ENCODE data around the gene HLA-DRB1.
"Not testable (repeated sequence)": the region's sequence is repeated elsewhere in the genome, so short reads cannot be mapped to it uniquely, and the experiment has no call there.

The HLA-DRB1 gene

DNA sequence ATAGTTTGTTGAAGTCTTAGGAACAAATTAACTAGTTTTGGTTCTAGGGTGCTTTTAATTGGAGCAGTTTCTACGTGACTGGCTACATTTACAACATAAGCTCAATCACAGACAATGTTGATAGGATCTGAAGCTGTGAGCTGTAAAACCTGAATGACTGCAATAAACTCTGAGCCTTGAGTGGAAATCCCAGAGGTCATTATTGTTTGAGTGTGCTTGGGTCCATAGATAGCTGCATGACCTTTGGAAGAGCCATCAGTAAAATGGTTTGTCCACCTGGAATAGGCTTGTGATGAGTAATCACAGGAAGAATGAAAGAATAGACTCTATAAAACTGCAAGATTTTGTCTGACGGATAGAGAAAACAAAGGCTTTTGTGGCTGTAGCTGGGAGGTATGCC is 26.7 kb downstream of the HLA-DRB1 start:
- no peak for FAIRE-seq
- DNase-seq (ENCODE audit: low spot score), result no peak

DNA sequence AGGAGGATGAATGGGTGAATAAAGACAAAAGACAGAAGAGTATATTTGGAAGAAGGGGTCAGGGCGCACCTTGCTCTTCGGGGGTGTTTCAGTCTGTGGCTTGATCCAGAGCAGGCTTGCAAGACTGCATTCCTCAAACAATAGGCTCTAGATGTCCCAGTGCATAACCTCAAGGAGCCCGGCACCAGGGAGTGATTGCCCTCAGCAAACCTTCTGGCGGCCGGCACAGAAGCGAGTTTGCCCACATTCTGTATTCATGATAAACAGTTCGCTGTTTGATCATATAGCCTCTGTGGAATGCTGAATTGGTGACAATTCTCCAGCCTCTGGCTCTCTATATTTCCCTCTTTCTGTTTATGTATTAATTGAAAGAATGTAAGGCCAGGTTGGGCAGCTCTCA is 29.9 kb downstream of the HLA-DRB1 start:
- DNase-seq (ENCODE audit: low spot score) (no peak), FAIRE-seq (no peak)

DNA sequence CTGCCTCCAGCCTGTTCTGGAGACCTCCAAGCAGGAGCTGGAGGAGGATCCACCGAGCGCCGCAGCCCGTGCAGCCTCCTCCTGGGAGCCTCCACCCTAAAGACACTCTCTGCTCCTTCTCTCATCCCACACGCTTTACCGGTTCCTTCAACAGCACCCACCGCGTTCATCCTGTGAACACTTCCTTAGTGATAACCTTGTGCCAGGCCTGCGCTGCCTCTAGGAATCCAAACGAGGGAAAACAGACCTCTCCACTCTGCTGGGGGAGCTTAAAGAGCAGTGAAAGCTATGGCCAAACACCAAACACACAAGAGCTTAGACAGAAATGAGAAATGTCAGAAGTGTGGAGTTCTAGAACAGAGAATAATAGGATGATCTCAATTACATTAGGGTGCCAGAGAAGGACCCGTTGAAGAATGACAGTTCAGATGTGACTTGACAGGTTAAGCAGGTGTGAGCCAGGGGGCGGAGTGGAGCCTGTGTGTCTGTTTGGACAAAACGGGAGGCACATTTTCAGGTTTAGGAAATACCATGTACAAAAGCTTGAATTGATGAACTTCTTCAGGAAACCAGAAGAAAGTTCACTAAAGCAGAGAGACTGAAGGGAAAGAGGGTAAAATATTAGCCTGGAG is 31.1 kb downstream of the HLA-DRB1 start:
- FAIRE-seq (no peak), DNase-seq (ENCODE audit: low spot score) (no peak)

DNA sequence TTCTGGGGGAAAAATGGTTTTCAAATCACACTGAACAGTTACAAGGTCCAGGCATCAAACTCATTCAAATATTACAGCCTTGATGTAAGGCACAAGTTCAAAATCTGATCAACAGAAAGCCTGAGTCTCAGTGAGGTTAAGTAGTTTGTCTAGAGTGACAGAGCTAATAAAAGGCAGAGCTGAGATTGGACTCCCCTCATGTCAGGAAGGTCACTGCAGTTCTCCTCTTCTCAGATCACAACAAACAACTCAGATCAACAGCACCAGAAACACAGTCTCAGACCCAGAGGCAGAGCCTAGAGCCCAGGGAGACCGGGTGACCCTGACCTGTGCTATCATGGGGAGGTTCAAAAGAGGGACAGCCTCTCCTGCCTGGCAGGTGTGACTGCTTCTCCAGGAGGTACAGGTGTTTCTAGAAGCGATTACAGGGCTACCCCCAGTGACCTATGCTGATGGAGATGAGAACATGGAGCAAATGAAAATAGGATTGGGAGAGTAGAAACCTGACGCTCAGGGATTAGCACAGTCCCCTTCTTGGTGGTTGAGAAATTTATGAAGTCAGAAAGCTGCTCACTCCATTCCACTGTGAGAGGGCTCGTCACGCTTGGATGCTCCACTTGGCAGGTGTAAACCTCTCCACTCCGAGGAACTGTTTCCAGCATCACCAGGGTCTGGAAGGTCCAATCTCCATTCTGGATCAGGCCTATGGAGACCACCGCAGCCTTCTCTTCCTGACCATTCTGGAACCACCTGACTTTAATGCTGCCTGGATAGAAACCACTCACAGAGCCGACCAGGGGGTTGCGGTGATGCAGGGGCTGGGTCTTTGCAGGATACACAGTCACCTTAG is 35.3 kb downstream of the HLA-DRB1 start:
- FAIRE-seq (no peak), DNase-seq (ENCODE audit: low spot score) (no peak)

DNA sequence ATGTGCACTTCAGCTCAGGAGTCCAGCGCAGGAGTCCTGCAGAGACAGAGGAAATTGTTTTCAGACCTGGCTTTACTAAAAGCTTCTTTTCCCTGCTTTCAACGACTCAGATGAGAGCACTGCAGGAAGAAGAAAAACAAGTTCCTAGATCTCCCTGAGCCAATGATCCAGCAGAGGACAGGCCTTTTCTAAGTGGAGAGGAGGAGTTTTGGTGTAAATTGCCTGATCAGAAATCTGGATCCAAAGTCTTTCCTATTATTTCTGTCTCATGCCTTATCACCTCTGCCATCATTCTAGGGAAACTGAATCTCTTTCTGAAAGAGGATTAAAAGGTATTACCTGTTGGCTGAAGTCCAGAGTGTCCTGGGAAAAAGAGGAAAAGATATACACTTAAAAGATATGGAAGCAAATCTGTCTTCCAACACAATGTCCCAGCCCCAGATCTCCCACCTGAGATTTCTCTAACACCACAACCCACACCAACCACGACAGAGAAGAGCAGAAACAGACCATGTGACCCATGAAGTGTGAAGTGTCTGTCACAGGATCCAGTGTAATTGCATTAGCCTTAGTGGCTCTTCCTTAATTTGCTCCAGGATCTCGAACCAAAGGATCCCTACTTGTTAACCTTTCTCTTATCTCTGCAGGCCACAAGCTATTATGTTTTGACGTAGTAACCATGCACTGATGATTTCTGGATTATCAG is 36.5 kb downstream of the HLA-DRB1 start:
- FAIRE-seq (no peak), DNase-seq (ENCODE audit: low spot score) (no peak)

DNA sequence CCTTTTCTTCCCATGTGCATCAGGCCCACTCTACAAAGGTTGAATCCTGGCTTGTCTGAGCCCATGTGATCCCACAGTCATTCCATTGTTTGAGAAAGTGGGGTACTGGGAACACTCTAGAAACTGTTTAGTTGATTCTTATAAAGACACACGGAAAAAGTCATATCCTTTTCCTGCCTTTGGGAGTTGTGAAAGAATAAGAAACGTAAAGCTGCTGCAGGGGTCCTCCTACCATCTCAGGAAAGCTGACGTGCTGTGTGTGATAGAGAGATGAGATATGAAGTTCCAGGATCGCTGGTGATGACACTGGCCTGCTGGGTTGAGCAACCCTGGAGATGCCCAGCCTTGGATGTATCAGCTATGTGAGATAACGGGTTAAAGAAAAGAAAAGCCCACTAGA is 38.2 kb downstream of the HLA-DRB1 start:
- DNase-seq (ENCODE audit: low spot score), result no peak
- FAIRE-seq, result no peak

DNA sequence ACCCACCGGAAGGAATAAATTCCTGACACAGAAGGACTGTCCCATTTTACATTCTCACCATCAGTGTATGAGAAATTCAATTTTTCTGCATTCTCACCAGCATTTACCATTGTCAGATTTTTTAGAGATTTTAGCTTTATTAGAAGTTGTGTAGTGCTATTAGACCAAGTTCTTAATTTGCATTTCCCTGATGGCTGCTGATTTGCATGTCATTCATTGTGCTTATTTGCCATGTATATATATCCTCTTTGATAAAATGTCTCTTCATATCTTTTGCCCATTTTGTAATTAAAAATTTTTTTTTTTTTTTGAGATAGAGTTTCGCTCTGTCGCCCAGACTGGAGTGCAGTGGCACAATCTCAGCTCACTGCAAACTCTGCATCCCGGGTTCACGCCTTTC is 49.8 kb downstream of the HLA-DRB1 start:
- FAIRE-seq (no peak), DNase-seq (ENCODE audit: low spot score) (no peak)

DNA sequence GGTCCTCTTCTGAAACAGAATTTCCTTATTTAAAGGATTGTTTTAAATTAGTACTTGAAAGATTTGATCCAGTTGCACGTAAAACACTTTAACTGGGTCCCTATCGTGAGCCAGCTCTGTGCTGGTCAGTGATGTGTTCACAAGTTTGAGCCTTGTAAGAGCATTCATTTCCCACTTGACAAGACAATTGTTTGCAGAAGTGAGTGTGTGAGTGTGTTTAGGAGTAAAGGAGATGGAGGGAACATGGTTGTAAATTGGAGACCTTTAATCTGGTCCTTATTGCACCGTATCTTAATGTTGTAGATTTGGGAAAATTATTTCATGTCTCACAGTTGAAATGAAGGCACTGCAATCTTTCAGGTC is 59.2 kb downstream of the HLA-DRB1 start:
- not testable (repeated sequence) for DNase-seq (ENCODE audit: low spot score); FAIRE-seq

DNA sequence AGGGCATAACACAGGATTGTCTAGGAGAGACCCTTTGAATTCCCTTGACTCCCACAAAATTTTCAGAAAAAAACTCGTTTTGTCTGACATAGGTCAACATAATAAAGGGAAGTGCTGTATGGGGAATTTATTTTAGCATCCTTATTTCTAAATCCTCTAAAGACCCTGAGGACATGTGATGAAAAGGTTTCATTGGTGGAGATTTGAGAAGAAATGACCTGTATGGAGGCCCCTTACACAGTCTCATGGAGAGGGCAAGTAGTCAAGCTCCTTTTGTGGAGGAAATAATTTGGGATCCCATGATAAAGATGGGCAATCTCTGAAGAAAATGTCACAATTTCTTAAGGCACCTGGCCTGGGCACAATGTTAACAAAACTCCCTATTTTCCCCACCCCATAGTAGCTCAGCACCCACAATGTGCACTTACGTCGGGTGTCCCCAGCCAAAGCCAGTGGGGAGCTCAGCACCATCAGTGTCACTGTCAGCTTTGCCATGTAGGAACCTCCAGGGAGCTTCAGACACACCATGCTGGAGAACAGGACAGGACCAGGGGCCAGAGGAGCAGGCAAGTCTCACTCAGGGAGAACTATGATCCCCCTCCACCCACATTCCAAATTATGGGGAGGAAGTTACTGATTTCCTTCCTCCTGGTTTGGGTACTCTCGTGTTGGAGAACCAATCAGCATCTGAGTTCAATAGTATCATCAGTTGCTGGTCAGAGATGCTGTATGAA is 59.8 kb downstream of the HLA-DRB1 start, which contains the start of gene HLA-DRB5:
Gene HLA-DRB5, minus strand, starts transcription at position 591 of the 734 bp plus-strand sequence. Its CDS starts 63 bp downstream, at position 528.
- DNase-seq (ENCODE audit: low spot score), result no peak
- no peak for FAIRE-seq

Data from urothelium cell line (cell line).